Measurements from ENCODE around the gene DOCK1. TPM values are rescaled to one million over a fixed set of nuclear protein-coding genes. Genes with fewer than 3 reads are reported as not detected.
"Not testable (repeated sequence)": the region's sequence is repeated elsewhere in the genome, so short reads cannot be mapped to it uniquely, and the experiment has no call there.

The DOCK1 gene
- total RNA-seq, 1 donor from 2014 or later = 0.86 TPM

- intact Hi-C loops (cut with micrococcal nuclease) = no loop called here
Measured at GRCh38 chr10:126924180-126924914, 19.1 kb downstream of the DOCK1 start.

- intact Hi-C loops (cut with micrococcal nuclease) = no loop called here
Measured at GRCh38 chr10:126924915-126925300, 19.7 kb downstream of the DOCK1 start.

GRCh38 chr10:126926568-126926967 lies 21.3 kb downstream of the DOCK1 start:
- intact Hi-C loops (cut with micrococcal nuclease) = no loop called here

- intact Hi-C loops (cut with micrococcal nuclease) = no loop called here
Measured at GRCh38 chr10:126927799-126928198, 22.6 kb downstream of the DOCK1 start.

- intact Hi-C loops (cut with micrococcal nuclease) = no loop called here
Measured at GRCh38 chr10:126928274-126928673, 23.0 kb downstream of the DOCK1 start.

GRCh38 chr10:126929391-126929790 lies 24.2 kb downstream of the DOCK1 start:
- intact Hi-C loops (cut with micrococcal nuclease) = no loop called here

- intact Hi-C loops (cut with micrococcal nuclease) = no loop called here
Measured at GRCh38 chr10:126930131-126930882, 25.1 kb downstream of the DOCK1 start.

GRCh38 chr10:126930883-126931503 lies 25.8 kb downstream of the DOCK1 start:
- intact Hi-C loops (cut with micrococcal nuclease) = no loop called here

GRCh38 chr10:126931544-126931943 lies 26.3 kb downstream of the DOCK1 start:
- intact Hi-C loops (cut with micrococcal nuclease) = no loop called here

GRCh38 chr10:126932516-126932915 lies 27.3 kb downstream of the DOCK1 start:
- intact Hi-C loops (cut with micrococcal nuclease) = no loop called here

GRCh38 chr10:126933116-126933515 lies 27.9 kb downstream of the DOCK1 start:
- intact Hi-C loops (cut with micrococcal nuclease) = no loop called here

- intact Hi-C loops (cut with micrococcal nuclease) = no loop called here
Measured at GRCh38 chr10:126935263-126935946, 30.2 kb downstream of the DOCK1 start.

- intact Hi-C loops (cut with micrococcal nuclease) = no loop called here
Measured at GRCh38 chr10:126937026-126937425, 31.8 kb downstream of the DOCK1 start.

GRCh38 chr10:126938121-126938520 lies 32.9 kb downstream of the DOCK1 start:
- intact Hi-C loops (cut with micrococcal nuclease) = not testable (repeated sequence)

GRCh38 chr10:126939706-126940105 lies 34.5 kb downstream of the DOCK1 start:
- intact Hi-C loops (cut with micrococcal nuclease) = no loop called here

GRCh38 chr10:126940670-126941310 lies 35.6 kb downstream of the DOCK1 start:
- intact Hi-C loops (cut with micrococcal nuclease) = no loop called here

- intact Hi-C loops (cut with micrococcal nuclease) = no loop called here
Measured at GRCh38 chr10:126944191-126944590, 39.0 kb downstream of the DOCK1 start.

- intact Hi-C loops (cut with micrococcal nuclease) = no loop called here
Measured at GRCh38 chr10:126945351-126946030, 40.3 kb downstream of the DOCK1 start.

GRCh38 chr10:126946746-126947145 lies 41.5 kb downstream of the DOCK1 start:
- intact Hi-C loops (cut with micrococcal nuclease) = no loop called here

- intact Hi-C loops (cut with micrococcal nuclease) = no loop called here
Measured at GRCh38 chr10:126948355-126949160, 43.3 kb downstream of the DOCK1 start.

Measured in T-helper 1 cell treated with Interleukin-12 subunit alpha and Interleukin-12 subunit beta and Interleukin-4 antibody, amounts not matched to agents 30 ng/mL and 1 ng/mL, for 36 hours (primary cell).